ENCODE measurements around the gene ESRP2.

Gene ESRP2

DNA sequence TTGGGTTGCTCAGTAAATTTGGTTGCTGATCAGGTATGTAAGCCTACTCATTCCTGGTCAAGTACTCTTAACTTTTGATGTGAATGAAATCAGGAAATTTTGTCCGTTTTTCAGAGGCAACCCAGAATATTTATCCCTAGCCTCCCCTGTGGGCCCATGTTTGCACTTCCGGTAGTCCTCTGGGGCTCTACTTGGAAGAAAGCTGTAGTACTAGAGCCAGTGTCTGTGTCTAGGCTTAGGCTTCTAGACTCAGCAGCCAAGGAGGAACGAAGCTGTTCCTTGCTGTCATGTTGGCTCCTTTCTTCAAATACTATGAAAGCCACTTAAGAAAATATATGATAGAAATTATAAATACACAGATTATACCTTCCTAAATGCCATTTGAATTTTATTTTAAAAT, 21.2 kb downstream of the ESRP2 start:
- Histone ChIP-seq H3K4me3 (ENCODE audit: low read depth, low read length) (no peak overlapping the region), H3K36me3 (ENCODE audit: control insufficient read depth, insufficient read depth, low read length) (no peaks in the 10 kb centered on the region), H3K27ac (ENCODE audit: low read depth, low read length) (no peak overlapping the region), H3K9ac (ENCODE audit: low read length) (no peak overlapping the region), H3K4me1 (ENCODE audit: control insufficient read depth, insufficient read depth, low read length) (no peaks in the 10 kb centered on the region), H3K27me3 (ENCODE audit: control insufficient read depth, insufficient read depth, low read length) (no peaks in the 10 kb centered on the region), H3K9me3 (ENCODE audit: control insufficient read depth, insufficient read depth, low read depth, low read length) (no peaks in the 10 kb centered on the region)

DNA sequence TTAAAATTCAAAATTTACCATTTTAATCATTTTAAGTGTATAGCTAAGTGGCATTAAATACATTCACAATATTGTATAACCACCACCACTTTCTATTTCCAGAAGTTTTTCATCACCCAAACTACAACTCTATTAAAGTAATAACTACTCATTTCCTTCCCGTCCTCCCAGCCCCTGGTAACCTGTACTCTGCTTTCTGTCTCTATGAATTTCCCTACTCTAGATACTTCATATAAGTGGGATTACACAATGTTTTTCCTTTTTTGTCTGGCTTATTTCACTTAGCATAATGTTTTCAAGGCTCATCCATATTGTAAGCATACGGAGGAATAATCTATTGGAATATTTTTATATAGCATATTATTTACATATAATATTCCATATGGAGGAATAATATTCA, 29.7 kb downstream of the ESRP2 start:
- Histone ChIP-seq H3K4me3 (ENCODE audit: low read depth, low read length) (no peak overlapping the region), H3K9me3 (ENCODE audit: control insufficient read depth, insufficient read depth, low read depth, low read length) (no peaks in the 10 kb centered on the region), H3K27me3 (ENCODE audit: control insufficient read depth, insufficient read depth, low read length) (no peaks in the 10 kb centered on the region), H3K36me3 (ENCODE audit: control insufficient read depth, insufficient read depth, low read length) (0 out of 2 replicates have a peak, but pooled peaks cover 3% of the 10 kb centered on the region), H3K4me1 (ENCODE audit: control insufficient read depth, insufficient read depth, low read length) (no peaks in the 10 kb centered on the region), H3K9ac (ENCODE audit: low read length) (no peak overlapping the region), H3K27ac (ENCODE audit: low read depth, low read length) (no peak overlapping the region)

DNA sequence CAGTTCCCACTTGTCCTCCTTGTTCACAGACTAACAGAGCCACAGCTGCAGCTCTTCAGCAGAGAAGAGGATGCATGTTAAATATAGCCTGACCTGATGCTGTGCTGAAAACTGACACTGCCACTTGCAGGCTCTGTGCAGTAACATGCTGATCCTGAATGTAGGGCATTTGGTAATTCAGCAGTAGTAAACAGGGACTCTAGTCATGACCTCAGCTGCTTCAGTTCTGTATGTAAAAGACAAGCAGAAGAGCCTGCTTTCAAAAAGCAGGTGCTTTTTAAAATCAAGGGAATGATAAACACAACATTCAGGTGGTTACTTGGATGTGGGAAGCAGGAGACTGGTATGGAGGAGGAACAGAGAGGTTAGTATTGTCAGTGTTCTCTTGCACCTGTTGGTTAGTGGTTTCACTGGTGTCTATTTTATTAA, 33.8 kb downstream of the ESRP2 start:
- Histone ChIP-seq H3K27ac (ENCODE audit: low read depth, low read length) (no peak overlapping the region), H3K9ac (ENCODE audit: low read length) (no peak overlapping the region), H3K36me3 (ENCODE audit: control insufficient read depth, insufficient read depth, low read length) (0 out of 2 replicates have a peak, but pooled peaks cover 3% of the 10 kb centered on the region), H3K9me3 (ENCODE audit: control insufficient read depth, insufficient read depth, low read depth, low read length) (no peaks in the 10 kb centered on the region), H3K4me3 (ENCODE audit: low read depth, low read length) (no peak overlapping the region), H3K27me3 (ENCODE audit: control insufficient read depth, insufficient read depth, low read length) (no peaks in the 10 kb centered on the region), H3K4me1 (ENCODE audit: control insufficient read depth, insufficient read depth, low read length) (no peaks in the 10 kb centered on the region; the same call in 1 of the 2 replicates)

DNA sequence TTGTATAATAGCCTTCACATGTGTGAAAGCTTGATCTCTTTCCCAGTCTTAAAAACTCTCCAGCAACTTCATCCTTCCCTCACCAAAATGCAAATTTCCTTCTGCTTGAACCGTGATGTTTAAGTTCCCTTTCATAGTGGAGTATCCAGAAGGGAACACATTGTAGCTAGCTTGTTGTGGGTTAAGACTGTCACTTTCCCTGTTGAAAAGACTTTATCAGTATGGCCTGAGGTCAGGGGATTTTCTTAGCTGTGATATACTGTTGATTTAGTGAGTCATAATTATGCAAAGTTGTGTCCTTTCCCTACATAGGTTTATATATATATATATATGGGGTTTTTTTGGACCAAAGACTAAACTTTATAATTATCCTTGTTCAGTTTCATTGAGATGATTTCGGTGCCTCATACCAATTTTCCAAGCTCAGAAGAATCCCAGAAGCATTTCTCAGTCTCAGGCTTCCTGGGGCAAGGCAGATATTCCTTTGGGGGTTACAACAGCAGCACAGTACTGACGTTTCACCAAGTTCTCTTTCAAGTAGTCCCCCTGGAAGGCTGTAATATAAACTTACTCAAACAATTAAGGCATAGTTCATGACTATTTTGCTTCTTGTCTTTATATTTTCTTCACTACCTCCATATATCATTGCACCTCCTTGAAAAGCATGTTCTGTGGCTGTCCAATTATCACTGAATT, 35.7 kb downstream of the ESRP2 start:
- Histone ChIP-seq H3K4me1 (ENCODE audit: control insufficient read depth, insufficient read depth, low read length) (no peaks in the 10 kb centered on the region; the same call in 1 of the 2 replicates), H3K4me3 (ENCODE audit: low read depth, low read length) (no peak overlapping the region), H3K9ac (ENCODE audit: low read length) (no peak overlapping the region), H3K9me3 (ENCODE audit: control insufficient read depth, insufficient read depth, low read depth, low read length) (no peaks in the 10 kb centered on the region), H3K27me3 (ENCODE audit: control insufficient read depth, insufficient read depth, low read length) (no peaks in the 10 kb centered on the region), H3K36me3 (ENCODE audit: control insufficient read depth, insufficient read depth, low read length) (0 out of 2 replicates have a peak, but pooled peaks cover 3% of the 10 kb centered on the region), H3K27ac (ENCODE audit: low read depth, low read length) (no peak overlapping the region)

DNA sequence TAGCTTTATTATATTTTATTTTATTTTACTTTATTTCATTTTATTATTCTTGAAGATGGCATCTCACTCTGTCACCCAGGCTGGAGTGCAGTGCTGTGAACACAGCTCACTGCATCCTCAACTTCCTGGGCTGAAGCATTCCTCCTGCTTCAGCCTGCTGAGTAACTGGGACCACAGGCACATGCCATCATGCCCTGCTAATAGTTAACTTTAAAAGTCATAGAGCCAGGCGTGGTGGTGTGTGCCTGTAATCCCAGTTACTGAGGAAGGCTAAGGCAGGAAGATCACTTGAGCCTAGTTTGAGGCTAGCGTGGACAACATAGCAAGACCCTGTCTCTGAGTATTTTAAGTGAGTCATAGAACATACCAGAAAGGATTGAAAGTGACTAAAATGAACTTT, 38.7 kb downstream of the ESRP2 start:
- Histone ChIP-seq H3K4me1 (ENCODE audit: control insufficient read depth, insufficient read depth, low read length) (no peaks in the 10 kb centered on the region; the same call in 1 of the 2 replicates), H3K27ac (ENCODE audit: low read depth, low read length) (no peak overlapping the region), H3K9ac (ENCODE audit: low read length) (no peak overlapping the region), H3K4me3 (ENCODE audit: low read depth, low read length) (no peak overlapping the region), H3K36me3 (ENCODE audit: control insufficient read depth, insufficient read depth, low read length) (peaks cover 14% of the 10 kb centered on the region), H3K27me3 (ENCODE audit: control insufficient read depth, insufficient read depth, low read length) (no peaks in the 10 kb centered on the region), H3K9me3 (ENCODE audit: control insufficient read depth, insufficient read depth, low read depth, low read length) (no peaks in the 10 kb centered on the region)

DNA sequence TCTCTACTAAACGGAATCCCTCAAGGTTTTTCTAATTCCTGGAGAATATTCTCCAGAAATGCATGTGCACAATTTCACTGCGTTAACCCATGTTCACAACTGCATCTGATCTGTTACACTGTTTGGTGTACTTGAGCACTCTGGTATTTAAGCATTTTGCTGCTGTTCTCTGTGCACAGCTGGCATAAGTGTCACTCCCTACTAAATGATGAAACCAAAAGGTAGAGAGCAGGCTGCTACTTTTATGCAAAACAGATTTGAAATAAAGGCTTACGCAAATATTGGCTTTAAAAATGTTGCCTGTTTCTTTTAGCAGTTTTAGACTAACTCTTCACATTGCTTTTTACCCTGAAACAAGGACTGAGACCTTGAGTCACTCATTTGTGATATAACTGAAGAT, 41.7 kb downstream of the ESRP2 start:
- Histone ChIP-seq H3K27me3 (ENCODE audit: control insufficient read depth, insufficient read depth, low read length) (no peaks in the 10 kb centered on the region), H3K4me1 (ENCODE audit: control insufficient read depth, insufficient read depth, low read length) (no peaks in the 10 kb centered on the region), H3K9me3 (ENCODE audit: control insufficient read depth, insufficient read depth, low read depth, low read length) (no peaks in the 10 kb centered on the region), H3K9ac (ENCODE audit: low read length) (no peak overlapping the region), H3K4me3 (ENCODE audit: low read depth, low read length) (no peak overlapping the region), H3K27ac (ENCODE audit: low read depth, low read length) (no peak overlapping the region), H3K36me3 (ENCODE audit: control insufficient read depth, insufficient read depth, low read length) (peaks cover 33% of the 10 kb centered on the region)

DNA sequence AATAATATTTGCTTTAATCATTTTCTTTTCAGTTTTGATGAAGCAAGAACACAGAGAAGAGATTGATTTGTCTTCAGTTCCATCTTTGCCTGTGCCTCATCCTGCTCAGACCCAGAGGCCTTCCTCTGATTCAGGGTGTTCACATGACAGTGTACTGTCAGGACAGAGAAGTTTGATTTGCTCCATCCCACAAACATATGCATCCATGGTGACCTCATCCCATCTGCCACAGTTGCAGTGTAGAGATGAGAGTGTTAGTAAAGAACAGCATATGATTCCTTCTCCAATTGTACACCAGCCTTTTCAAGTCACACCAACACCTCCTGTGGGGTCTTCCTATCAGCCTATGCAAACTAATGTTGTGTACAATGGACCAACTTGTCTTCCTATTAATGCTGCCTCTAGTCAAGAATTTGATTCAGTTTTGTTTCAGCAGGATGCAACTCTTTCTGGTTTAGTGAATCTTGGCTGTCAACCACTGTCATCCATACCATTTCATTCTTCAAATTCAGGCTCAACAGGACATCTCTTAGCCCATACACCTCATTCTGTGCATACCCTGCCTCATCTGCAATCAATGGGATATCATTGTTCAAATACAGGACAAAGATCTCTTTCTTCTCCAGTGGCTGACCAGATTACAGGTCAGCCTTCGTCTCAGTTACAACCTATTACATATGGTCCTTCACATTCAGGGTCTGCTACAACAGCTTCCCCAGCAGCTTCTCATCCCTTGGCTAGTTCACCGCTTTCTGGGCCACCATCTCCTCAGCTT, 45.0 kb downstream of the ESRP2 start:
- Histone ChIP-seq H3K27ac (ENCODE audit: low read depth, low read length) (no peak overlapping the region), H3K36me3 (ENCODE audit: control insufficient read depth, insufficient read depth, low read length) (peaks cover 42% of the 10 kb centered on the region)

DNA sequence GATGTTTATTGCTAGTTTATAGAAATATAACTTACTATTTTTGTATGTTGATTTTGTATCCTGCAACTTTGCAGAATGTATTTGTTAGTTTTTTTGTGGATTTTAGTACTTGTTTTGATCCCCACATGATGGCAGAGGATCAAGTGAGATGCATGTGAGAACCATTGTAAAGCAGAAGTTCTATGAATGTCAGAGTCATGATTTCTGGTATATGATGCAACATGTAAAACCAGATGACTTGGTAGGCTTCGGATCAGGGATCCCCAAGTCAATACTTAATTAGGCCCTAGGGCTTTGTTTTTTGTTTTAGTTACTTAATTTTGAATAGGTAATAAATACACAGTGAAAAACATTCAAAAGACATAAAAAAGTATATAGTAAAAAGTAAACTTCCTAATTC, 45.8 kb downstream of the ESRP2 start:
- Histone ChIP-seq H3K4me1 (ENCODE audit: control insufficient read depth, insufficient read depth, low read length) (no peaks in the 10 kb centered on the region), H3K9ac (ENCODE audit: low read length) (no peak overlapping the region), H3K36me3 (ENCODE audit: control insufficient read depth, insufficient read depth, low read length) (peaks cover 42% of the 10 kb centered on the region), H3K9me3 (ENCODE audit: control insufficient read depth, insufficient read depth, low read depth, low read length) (peaks cover 6% of the 10 kb centered on the region; the same call in 1 of the 2 replicates), H3K27ac (ENCODE audit: low read depth, low read length) (no peak overlapping the region), H3K27me3 (ENCODE audit: control insufficient read depth, insufficient read depth, low read length) (no peaks in the 10 kb centered on the region), H3K4me3 (ENCODE audit: low read depth, low read length) (no peak overlapping the region)

More for the DNA sequence above, 45.0 kb downstream of the ESRP2 start:
- no peak overlapping the region for H3K4me3 ChIP-seq (ENCODE audit: low read depth, low read length)
- no peaks in the 10 kb centered on the region for H3K4me1 ChIP-seq (ENCODE audit: control insufficient read depth, insufficient read depth, low read length)
- no peak overlapping the region for H3K9ac ChIP-seq (ENCODE audit: low read length)
- H3K9me3 ChIP-seq (ENCODE audit: control insufficient read depth, insufficient read depth, low read depth, low read length), result peaks cover 6% of the 10 kb centered on the region; the same call in 1 of the 2 replicates
- H3K27me3 ChIP-seq (ENCODE audit: control insufficient read depth, insufficient read depth, low read length), result no peaks in the 10 kb centered on the region

DNA sequence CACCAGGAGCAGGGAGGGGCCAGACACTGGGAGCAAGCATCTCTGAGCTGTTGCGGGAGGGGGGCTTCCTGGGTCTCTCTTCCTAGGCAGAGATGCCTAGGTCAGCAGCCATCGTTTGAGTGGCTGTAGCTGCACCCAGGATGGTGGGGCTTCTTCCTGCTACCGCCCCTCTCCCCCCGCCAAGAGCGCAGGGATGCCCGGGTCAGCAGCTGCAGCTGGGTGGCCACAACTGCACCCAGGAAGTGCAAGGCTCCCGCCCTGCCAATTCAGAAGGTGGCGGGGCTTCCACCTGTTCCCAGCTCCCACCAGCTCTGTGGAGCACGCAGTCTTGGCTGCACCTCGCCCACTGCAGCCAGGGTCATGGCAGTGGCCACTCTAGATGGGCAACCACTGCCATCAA, 47.8 kb downstream of the ESRP2 start:
- H3K27ac ChIP-seq (ENCODE audit: low read depth, low read length), result no peak overlapping the region
- H3K36me3 ChIP-seq (ENCODE audit: control insufficient read depth, insufficient read depth, low read length), result peaks cover 46% of the 10 kb centered on the region
- peaks cover 6% of the 10 kb centered on the region; the same call in 1 of the 2 replicates for H3K9me3 ChIP-seq (ENCODE audit: control insufficient read depth, insufficient read depth, low read depth, low read length)
- H3K9ac ChIP-seq (ENCODE audit: low read length), result no peak overlapping the region
- no peak overlapping the region for H3K4me3 ChIP-seq (ENCODE audit: low read depth, low read length)
- no peaks in the 10 kb centered on the region for H3K27me3 ChIP-seq (ENCODE audit: control insufficient read depth, insufficient read depth, low read length)
- no peaks in the 10 kb centered on the region for H3K4me1 ChIP-seq (ENCODE audit: control insufficient read depth, insufficient read depth, low read length)

DNA sequence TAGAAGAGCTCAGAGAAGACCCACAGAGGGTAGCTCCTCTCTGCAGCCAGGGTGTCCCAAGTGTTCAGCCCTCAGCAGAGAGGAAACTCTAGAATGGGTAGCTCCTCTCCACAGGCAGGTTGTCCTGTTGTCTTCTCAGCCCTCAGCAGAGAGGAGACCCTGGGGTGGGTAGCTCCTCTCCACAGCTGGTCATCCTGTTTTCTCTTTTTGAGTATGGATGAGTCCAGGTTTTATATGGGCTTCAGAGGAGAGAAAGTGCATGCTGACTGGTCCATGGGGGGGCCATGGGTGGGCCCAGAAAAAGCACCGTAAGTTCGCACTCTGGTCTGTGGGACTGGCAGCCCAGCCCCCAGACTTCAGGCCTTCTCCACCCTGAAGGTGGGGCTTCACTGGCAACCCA, 48.4 kb downstream of the ESRP2 start:
- H3K36me3 ChIP-seq (ENCODE audit: control insufficient read depth, insufficient read depth, low read length), result peaks cover 47% of the 10 kb centered on the region
- H3K27ac ChIP-seq (ENCODE audit: low read depth, low read length), result no peak overlapping the region
- H3K4me3 ChIP-seq (ENCODE audit: low read depth, low read length), result no peak overlapping the region
- no peaks in the 10 kb centered on the region for H3K27me3 ChIP-seq (ENCODE audit: control insufficient read depth, insufficient read depth, low read length)
- H3K9me3 ChIP-seq (ENCODE audit: control insufficient read depth, insufficient read depth, low read depth, low read length), result peaks cover 6% of the 10 kb centered on the region; the same call in 1 of the 2 replicates
- no peak overlapping the region for H3K9ac ChIP-seq (ENCODE audit: low read length)
- no peaks in the 10 kb centered on the region for H3K4me1 ChIP-seq (ENCODE audit: control insufficient read depth, insufficient read depth, low read length)

DNA sequence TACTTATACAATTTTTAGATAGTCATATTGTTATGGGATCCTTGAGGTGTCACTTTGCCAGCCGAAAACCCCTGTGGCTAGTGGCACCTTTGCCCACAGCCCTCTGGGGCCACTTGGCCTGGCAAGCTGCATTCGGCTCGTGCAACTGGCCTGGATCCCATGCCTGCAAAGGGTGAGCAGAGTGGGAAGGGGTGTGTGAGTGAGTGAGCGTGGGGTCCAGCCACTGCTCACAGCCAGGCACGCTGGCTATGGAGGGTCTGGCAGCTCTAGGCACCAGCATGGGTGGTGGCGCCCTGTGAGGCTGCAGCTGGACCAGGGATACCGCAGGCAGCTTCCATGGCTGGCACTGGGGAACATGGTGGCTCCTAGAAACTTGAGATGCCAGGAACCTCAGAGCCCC, 49.0 kb downstream of the ESRP2 start:
- no peak overlapping the region for H3K27ac ChIP-seq (ENCODE audit: low read depth, low read length)
- H3K9ac ChIP-seq (ENCODE audit: low read length), result no peak overlapping the region
- no peaks in the 10 kb centered on the region for H3K27me3 ChIP-seq (ENCODE audit: control insufficient read depth, insufficient read depth, low read length)
- no peak overlapping the region for H3K4me3 ChIP-seq (ENCODE audit: low read depth, low read length)
- H3K4me1 ChIP-seq (ENCODE audit: control insufficient read depth, insufficient read depth, low read length), result no peaks in the 10 kb centered on the region
- peaks cover 43% of the 10 kb centered on the region for H3K36me3 ChIP-seq (ENCODE audit: control insufficient read depth, insufficient read depth, low read length)
- peaks cover 6% of the 10 kb centered on the region; the same call in 1 of the 2 replicates for H3K9me3 ChIP-seq (ENCODE audit: control insufficient read depth, insufficient read depth, low read depth, low read length)
